HG03039 (cell line): ENCODE data around the gene CCDC90B.

Experiments
- ATAC-seq: cut with Tn5 transposase; IDR thresholded peaks from one replicate; pipeline ENCODE4 v1.9.1; 2021; ENCODE audit warnings: mild to moderate bottlenecking, moderate library complexity; ENCODE audit not compliant: unreplicated experiment

The CCDC90B gene

DNA sequence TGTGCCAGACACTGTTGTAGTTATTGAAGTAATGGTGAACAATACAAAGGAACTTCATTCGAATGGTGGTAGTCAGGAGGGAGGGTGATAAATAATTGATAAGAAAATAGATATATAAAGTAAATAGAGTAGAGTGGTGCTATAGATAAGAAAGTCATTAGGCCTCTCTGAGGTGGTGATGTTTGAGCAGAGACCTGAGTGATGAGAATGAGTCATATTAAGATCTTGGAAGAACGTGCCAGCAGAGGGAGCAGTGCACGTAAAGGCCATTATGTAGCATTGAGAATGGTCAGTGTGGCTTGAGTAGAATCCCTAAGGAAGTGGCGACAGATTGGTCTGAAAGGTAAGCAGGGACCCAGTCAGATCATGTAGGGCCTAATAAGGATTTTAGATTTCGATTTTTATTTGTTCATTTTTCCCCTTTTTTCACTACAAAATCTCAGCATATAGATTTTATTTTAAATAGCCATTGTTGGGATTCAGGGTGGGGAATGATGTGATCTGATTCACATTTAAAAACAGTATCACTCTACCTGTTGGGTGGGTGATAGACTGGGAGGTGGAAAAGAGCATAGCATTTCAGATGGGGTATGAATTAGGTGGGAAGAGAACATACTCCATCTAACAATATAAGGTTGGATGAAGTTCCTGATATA is 44.7 kb downstream of the CCDC90B start:
- ATAC-seq, result peak; percentile 70

DNA sequence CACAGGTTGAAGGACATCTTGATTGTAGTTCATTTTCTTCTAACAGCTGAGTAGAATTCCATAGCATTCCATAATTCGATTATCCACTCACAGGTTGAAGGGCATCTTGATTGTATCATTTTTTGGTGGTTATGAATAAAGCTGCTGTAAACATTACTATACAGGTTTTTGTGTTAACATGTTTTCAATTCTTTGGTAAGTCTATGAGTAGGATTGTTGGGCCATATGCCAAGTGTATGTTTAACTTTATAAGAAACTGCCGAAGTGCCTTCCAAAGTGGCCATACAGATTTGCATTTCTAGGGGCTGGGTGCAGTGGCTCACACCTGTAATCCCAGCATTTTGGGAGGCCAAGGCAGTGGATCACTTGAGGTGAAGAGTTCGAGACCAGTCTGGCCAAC is 48.1 kb downstream of the CCDC90B start:
- ATAC-seq, result no peak

DNA sequence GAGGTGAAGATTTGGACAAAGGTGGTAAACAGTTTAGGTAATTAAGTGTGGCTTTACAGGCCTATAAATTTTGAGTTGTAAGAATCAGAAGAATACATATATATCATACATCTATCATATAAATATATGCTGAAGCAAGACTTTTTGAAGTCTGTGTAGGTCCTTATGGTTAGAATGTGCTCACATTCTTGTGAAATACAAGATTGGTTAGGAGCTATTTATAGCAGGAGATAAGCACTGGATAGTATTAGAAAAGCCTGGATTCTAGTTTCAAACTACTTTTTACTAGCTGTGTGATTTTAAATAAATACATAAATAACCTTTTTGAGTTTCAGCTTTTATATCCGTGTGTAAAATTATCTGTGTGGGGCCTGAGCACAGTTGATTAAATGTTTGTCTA is 50.3 kb downstream of the CCDC90B start:
- no peak for ATAC-seq

DNA sequence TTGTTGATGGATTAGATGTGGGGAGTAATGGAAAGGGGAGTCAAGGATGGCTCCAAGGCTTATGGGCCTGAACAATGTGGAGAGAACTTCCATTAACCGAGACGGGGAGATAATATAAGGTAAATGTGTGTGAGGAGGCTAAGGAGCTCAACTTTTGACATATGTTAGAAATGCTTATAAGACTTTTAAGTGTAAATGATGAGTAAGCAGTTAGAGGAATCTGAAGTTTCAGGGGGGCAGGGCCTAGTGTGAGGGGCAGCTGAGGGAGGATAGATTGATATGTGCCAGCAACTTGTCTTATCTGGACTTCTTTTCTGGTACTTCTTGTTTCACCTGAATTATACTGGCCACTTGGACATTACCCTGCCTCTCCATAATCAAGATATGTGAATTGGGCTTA is 62.7 kb downstream of the CCDC90B start:
- ATAC-seq, result no peak

DNA sequence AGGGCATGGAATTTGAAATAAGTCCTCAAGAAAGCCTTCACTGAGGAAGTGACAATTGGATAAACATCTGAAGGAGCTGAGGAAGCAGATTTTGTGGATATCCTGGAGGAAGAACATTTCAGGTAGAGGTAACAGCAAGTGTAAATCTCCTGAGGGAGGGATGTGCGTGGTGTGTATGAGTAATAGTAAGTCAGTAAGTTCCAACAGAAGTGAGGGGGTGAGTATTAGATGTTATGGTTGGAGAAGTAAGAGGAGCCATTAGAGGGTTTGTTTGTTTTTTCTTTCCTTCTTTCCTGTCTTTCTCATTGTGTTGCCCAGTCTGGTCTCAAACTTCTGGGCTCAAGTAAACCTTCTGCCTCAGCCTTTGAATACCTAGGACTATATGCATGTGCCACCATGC is 63.7 kb downstream of the CCDC90B start:
- no peak for ATAC-seq

DNA sequence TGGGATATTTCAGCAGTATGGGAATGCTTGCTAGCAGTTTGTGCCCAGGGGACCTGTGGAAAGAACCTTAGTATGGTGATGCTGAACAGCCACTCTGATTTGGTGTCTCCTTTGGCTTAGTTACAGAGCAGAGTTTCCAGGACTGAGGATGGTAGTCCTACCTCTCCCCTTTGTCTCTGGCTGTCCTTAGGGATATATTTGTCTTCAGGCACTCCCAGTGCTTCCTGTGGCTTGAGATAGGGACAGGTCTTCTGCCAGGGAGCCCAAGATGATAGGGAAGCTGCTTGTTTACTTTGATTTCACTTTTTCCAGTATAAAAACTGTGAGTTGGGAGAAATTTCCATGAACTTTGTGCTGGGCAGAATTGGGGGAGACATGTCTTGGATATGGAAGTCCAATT is 64.5 kb downstream of the CCDC90B start:
- ATAC-seq, result no peak

DNA sequence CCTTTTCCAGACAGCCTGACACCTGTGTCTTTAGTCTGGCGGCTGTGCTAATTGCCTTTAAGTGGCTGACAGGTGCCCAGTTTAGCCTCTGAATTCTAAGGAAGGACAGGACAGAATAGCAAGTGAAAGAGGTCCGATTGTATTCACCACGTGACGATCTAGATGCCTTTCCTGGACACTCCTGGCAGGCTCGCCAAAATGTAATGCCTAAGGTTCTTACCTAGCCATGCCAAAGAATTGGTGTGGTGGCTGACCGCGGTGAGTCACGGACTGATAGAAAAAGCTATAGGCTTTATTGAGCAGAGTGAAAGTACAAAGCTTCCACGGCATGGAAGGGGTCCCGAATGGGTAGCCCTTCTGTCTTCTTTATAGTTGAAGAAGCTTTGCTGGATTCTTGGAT is 65.9 kb downstream of the CCDC90B start:
- no peak for ATAC-seq

DNA sequence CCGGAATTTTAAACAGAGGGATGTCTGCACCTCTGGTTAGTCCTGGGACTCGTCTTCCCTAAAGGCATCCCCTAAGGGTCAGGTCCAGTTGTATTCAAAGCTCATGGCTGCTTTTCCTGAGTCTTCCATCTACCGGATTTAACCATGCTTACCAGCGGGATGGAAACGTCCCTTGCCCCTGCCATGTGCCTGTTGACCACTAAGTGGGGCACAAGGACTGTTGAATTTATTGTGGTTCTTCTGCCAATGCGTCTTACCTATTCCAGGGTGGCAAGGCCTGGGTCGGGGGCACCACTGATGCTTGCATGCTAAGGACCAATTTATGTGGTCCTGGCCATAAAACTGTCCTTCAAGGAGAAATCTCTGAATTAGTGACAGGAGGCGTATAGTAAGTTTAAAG is 67.1 kb downstream of the CCDC90B start:
- no peak for ATAC-seq
